CD14-positive monocyte (primary cell): ENCODE measurements around the gene MAT2A. TPM values are rescaled to one million over a fixed set of nuclear protein-coding genes. Genes with fewer than 3 reads are reported as not detected.

Source experiments
- DNase-seq, 3 donors: peaks; one replicate each; pipeline ENCODE4 v3.0.0-alpha.2; 2011 to 2022
- H2AFZ ChIP-seq: 2 replicates; pipeline ENCODE4 v1.6.0; 2012; ENCODE audit warnings: mild to moderate bottlenecking, low read depth, low read length, inconsistent platforms; ENCODE audit not compliant: insufficient read depth, poor library complexity, severe bottlenecking
- H3K27ac ChIP-seq, 2 donors: 1 replicate in 1 of 2; 2 replicates in 1 of 2; pipeline ENCODE4 v1.5.1; 2012 to 2013; ENCODE audit warnings: low read length in 2 of 2, control low read depth in 1 of 2, inconsistent platforms in 1 of 2, low read depth in 1 of 2, mild to moderate bottlenecking in 1 of 2
- H3K27me3 ChIP-seq, 2 donors: one replicate each; pipeline versions ENCODE4 v1.6.0 to v1.6.1; 2011 to 2013; ENCODE audit warnings: low read length in 2 of 2; ENCODE audit not compliant: control insufficient read depth in 2 of 2, insufficient read depth in 2 of 2
- H3K36me3 ChIP-seq, 2 donors: replicated peaks in 1 of 2; 1 replicate in 1 of 2; 2 replicates in 1 of 2; pipeline versions ENCODE4 v1.5.1 to v1.6.1; 2012 to 2013; ENCODE audit warnings: low read length in 2 of 2, control low read depth in 1 of 2, inconsistent platforms in 1 of 2, mild to moderate bottlenecking in 1 of 2; ENCODE audit not compliant: insufficient read depth in 2 of 2, control insufficient read depth in 1 of 2
- H3K4me1 ChIP-seq, 2 donors: 1 replicate in 1 of 2; 2 replicates in 1 of 2; pipeline versions ENCODE4 v1.5.1 to v1.6.1; 2012 to 2013; ENCODE audit warnings: low read length in 2 of 2, control low read depth in 1 of 2, inconsistent platforms in 1 of 2, mild to moderate bottlenecking in 1 of 2, moderate library complexity in 1 of 2; ENCODE audit not compliant: insufficient read depth in 2 of 2, control insufficient read depth in 1 of 2
- H3K4me2 ChIP-seq: replicated peaks from 2 replicates; pipeline ENCODE3; 2012; ENCODE audit warnings: low read length, moderate library complexity, mild to moderate bottlenecking; ENCODE audit not compliant: poor library complexity, severe bottlenecking; ENCODE audit errors: extremely low read depth
- H3K4me3 ChIP-seq, 3 experiments: fragments of 200-600 bp in 1 of 3; sonication (generic) in 1 of 3; replicated peaks in 1 of 3; 1 replicate in 2 of 3; 2 replicates in 1 of 3; pipeline ENCODE4 v1.5.1; 2011 to 2013; ENCODE audit warnings: low read length in 3 of 3, mild to moderate bottlenecking in 3 of 3, control low read depth in 2 of 3, low read depth in 2 of 3, inconsistent platforms in 1 of 3, moderate library complexity in 1 of 3
- H3K79me2 ChIP-seq: 2 replicates; pipeline ENCODE4 v1.6.0; 2012; ENCODE audit warnings: mild to moderate bottlenecking, control low read depth, inconsistent platforms, low read length, moderate library complexity; ENCODE audit not compliant: insufficient read depth
- H3K9ac ChIP-seq: 2 replicates; pipeline ENCODE4 v1.6.0; 2017; ENCODE audit warnings: low read length, mild to moderate bottlenecking; ENCODE audit not compliant: insufficient read depth, poor library complexity, severe bottlenecking
- H3K9me3 ChIP-seq, 2 donors: replicated peaks in 1 of 2; 1 replicate in 1 of 2; 2 replicates in 1 of 2; pipeline versions ENCODE4 v1.5.1 to v1.6.1; 2012 to 2013; ENCODE audit warnings: low read length in 2 of 2, control low read depth in 1 of 2; ENCODE audit not compliant: control insufficient read depth in 1 of 2, insufficient read depth in 1 of 2
- H4K20me1 ChIP-seq: 2 replicates; pipeline ENCODE4 v1.6.0; 2012; ENCODE audit warnings: mild to moderate bottlenecking, low read length, control low read depth, moderate library complexity; ENCODE audit not compliant: insufficient read depth
- H3K27ac Mint-ChIP-seq, 7 donors: one replicate each; pipeline ENCODE4 v1.8.0; 2020; ENCODE audit warnings: mild to moderate bottlenecking in 7 of 7, mixed read lengths in 7 of 7, moderate library complexity in 6 of 7, inconsistent platforms in 2 of 7
- H3K27me3 Mint-ChIP-seq, 3 donors: one replicate each; pipeline ENCODE4 v1.8.0; 2021 to 2022; ENCODE audit warnings: low read depth in 3 of 3, mild to moderate bottlenecking in 3 of 3, mixed read lengths in 3 of 3, moderate library complexity in 3 of 3, inconsistent platforms in 1 of 3
- H3K36me3 Mint-ChIP-seq, 2 donors: one replicate each; pipeline ENCODE4 v1.8.0; 2020; ENCODE audit warnings: mixed read lengths in 2 of 2, inconsistent platforms in 1 of 2, mild to moderate bottlenecking in 1 of 2
- H3K4me1 Mint-ChIP-seq: one replicate; pipeline ENCODE4 v1.8.0; 2020; ENCODE audit warnings: mild to moderate bottlenecking, mixed read lengths
- H3K4me3 Mint-ChIP-seq, 2 donors: one replicate each; pipeline ENCODE4 v1.8.0; 2020; ENCODE audit warnings: mild to moderate bottlenecking in 2 of 2, mixed read lengths in 2 of 2, moderate library complexity in 1 of 2
- H3K9me3 Mint-ChIP-seq, 7 donors: one replicate each; pipeline ENCODE4 v1.8.0; 2020 to 2022; ENCODE audit warnings: mixed read lengths in 7 of 7, mild to moderate bottlenecking in 6 of 7, moderate library complexity in 6 of 7, inconsistent platforms in 2 of 7
- CTCF ChIP-seq: fragments of 200-600 bp; IDR thresholded peaks from one replicate; pipeline ENCODE4 v1.8.0; 2022; ENCODE audit warnings: antibody characterized with exemption, mild to moderate bottlenecking
- WGBS: methylation state at CpG from one replicate; pipeline ENCODE4 v1.1.5; 2013; ENCODE audit warnings: missing lambda C conversion rate; ENCODE audit not compliant: insufficient coverage; 5-methylcytosine and 5-hydroxymethylcytosine counted together
- intact Hi-C, 2 donors: fragments of 100-400 bp; cut with micrococcal nuclease; formaldehyde crosslinking; loops; one replicate each; pipeline versions ENCODE4 v1.15.0 to v1.15.1; 2023
- polyA plus RNA-seq, 3 donors: library from polyadenylated mRNA; depleted of rRNA in 1 of 3; unstranded in 2 of 3; stranded (reverse) in 1 of 3; fragments of 300-500 nt in 2 of 3; fragments of >200 nt in 1 of 3; fragmentation: Illumina TruSeq in 2 of 3; gene quantifications; 1 replicate in 2 of 3; 2 replicates in 1 of 3; pipeline ENCODE4 v1.2.3, GENCODE V29; 2012 to 2021

The MAT2A gene
- polyA plus RNA-seq, 3 donors, result 97.0 to 454 (median 117) TPM

- peaks cover 0 to 2% (median 0%) of the 10 kb centered on the region in 7 donors for H3K9me3 Mint-ChIP-seq
- H4K20me1 ChIP-seq, result no peaks in the 10 kb centered on the region
- peaks cover 0 to 5% (median 2%) of the 10 kb centered on the region in 3 donors for H3K27me3 Mint-ChIP-seq
- H3K36me3 Mint-ChIP-seq, result peaks cover 0 to 2% of the 10 kb centered on the region in 2 donors
- no peaks in the 10 kb centered on the region for H3K79me2 ChIP-seq
- no peak overlapping the region for H3K9ac ChIP-seq
- H3K36me3 ChIP-seq, result no peaks in the 10 kb centered on the region
- no peak overlapping the region for H3K27ac Mint-ChIP-seq
- no peak overlapping the region for H3K4me2 ChIP-seq
- H3K27ac ChIP-seq, result no peak overlapping the region
- 88% methylated on average over 1 of the region's 1 CpG for WGBS
- no peaks in the 10 kb centered on the region for H3K9me3 ChIP-seq
- H3K4me1 Mint-ChIP-seq, result peaks cover 21% of the 10 kb centered on the region
- no peaks in the 10 kb centered on the region for H3K27me3 ChIP-seq
- H3K4me1 ChIP-seq, result peaks cover 12 to 17% of the 10 kb centered on the region in 2 donors
- no peak for DNase-seq
- TF ChIP-seq CTCF, result no peak
- H2AFZ ChIP-seq, result no peak overlapping the region
- no peak overlapping the region for H3K4me3 Mint-ChIP-seq
- intact Hi-C loops, result no loop called here
- H3K4me3 ChIP-seq, result no peak overlapping the region
These were observed 9.2 kb upstream of the MAT2A start for GRCh38 chr2:85529809-85530208.

- Mint-ChIP-seq H3K27me3 (peaks cover 0 to 5% (median 2%) of the 10 kb centered on the region in 3 donors), H3K27ac (no peak overlapping the region), H3K4me1 (peaks cover 26% of the 10 kb centered on the region), H3K9me3 (peaks cover 0 to 2% (median 0%) of the 10 kb centered on the region in 7 donors), H3K4me3 (no peak overlapping the region), H3K36me3 (peaks cover 0 to 2% of the 10 kb centered on the region in 2 donors)
- intact Hi-C loops, result no loop called here
- Histone ChIP-seq H3K79me2 (peaks cover 8% of the 10 kb centered on the region), H3K27ac (no peak overlapping the region), H3K9me3 (no peaks in the 10 kb centered on the region), H3K4me3 (no peak overlapping the region), H3K4me2 (no peak overlapping the region), H3K36me3 (no peaks in the 10 kb centered on the region), H3K27me3 (no peaks in the 10 kb centered on the region), H4K20me1 (no peaks in the 10 kb centered on the region), H3K9ac (no peak overlapping the region), H3K4me1 (peaks cover 10 to 22% of the 10 kb centered on the region in 2 donors), H2AFZ (no peak overlapping the region)
- TF ChIP-seq CTCF, result no peak
- no peak for DNase-seq
- no CpG with 5 or more reads among the region's 2 CpGs for WGBS
These were observed 7.4 kb upstream of the MAT2A start for GRCh38 chr2:85531589-85531988.
